K562 (cell line): Measurements from ENCODE around the gene RNF121. TPM values are rescaled to one million over a fixed set of nuclear protein-coding genes. Genes with fewer than 3 reads are reported as not detected.
A peak's percentile ranks its signal among the peaks of the same experiment; 100 is the strongest.

Experiments
- CHCHD3 ChIP-seq: fragments of 250-450 bp; sonication (Bioruptor Pico); IDR thresholded peaks from 2 replicates; pipeline ENCODE4 v2.1.2; 2022; ENCODE audit warnings: mild to moderate bottlenecking
- E2F5 ChIP-seq: sonication (generic); formaldehyde crosslinking; IDR thresholded peaks from 2 replicates; pipeline ENCODE4 v1.8.0; 2022; ENCODE audit warnings: mild to moderate bottlenecking, missing genetic modification reagents
- JUN ChIP-seq, 2 experiments: sonication (generic) in 1 of 2; formaldehyde crosslinking in 1 of 2; IDR thresholded peaks; 2 replicates each; pipeline versions ENCODE4 v1.6.1 to v1.8.0; 2012 to 2022; ENCODE audit warnings: borderline replicate concordance in 2 of 2, mild to moderate bottlenecking in 2 of 2, improper control_type of control experiment in 1 of 2, low read depth in 1 of 2, low read length in 1 of 2, missing genetic modification reagents in 1 of 2
- MBD2 ChIP-seq: sonication (generic); IDR thresholded peaks from 2 replicates; pipeline ENCODE4 v1.6.1; 2016; ENCODE audit warnings: low read depth, borderline replicate concordance
- NCOA2 ChIP-seq, 2 experiments: fragments of 450-650 bp; IDR thresholded peaks; 2 replicates each; pipeline ENCODE4 v1.6.1; 2018; ENCODE audit warnings: mild to moderate bottlenecking in 2 of 2, moderate library complexity in 1 of 2; ENCODE audit not compliant: partially characterized antibody in 2 of 2
- NFRKB ChIP-seq: fragments of 450-650 bp; IDR thresholded peaks from 2 replicates; pipeline ENCODE4 v1.6.1; 2016; ENCODE audit warnings: low read depth
- PBX2 ChIP-seq, 2 experiments: IDR thresholded peaks in 1 of 2; conservative IDR thresholded peaks in 1 of 2; 2 replicates each; pipeline ENCODE4 v1.6.1; 2016; ENCODE audit warnings: low read depth in 2 of 2, mild to moderate bottlenecking in 1 of 2, missing compliant biosample characterization in 1 of 2, missing genetic modification characterization in 1 of 2, moderate library complexity in 1 of 2
- PCBP1 ChIP-seq: fragments of 200-400 bp; formaldehyde crosslinking; IDR thresholded peaks from 2 replicates; pipeline ENCODE4 v1.6.1; 2018; ENCODE audit warnings: mild to moderate bottlenecking, low read depth, low read length; ENCODE audit not compliant: poor library complexity, severe bottlenecking
- PHF8 ChIP-seq: fragments of 200-600 bp; sonication (generic); IDR thresholded peaks from 2 replicates; pipeline ENCODE4 v1.6.1; 2012; ENCODE audit warnings: mixed run types, mild to moderate bottlenecking, inconsistent platforms, low read length, moderate library complexity, borderline replicate concordance
- PTRF ChIP-seq: fragments of 450-650 bp; IDR thresholded peaks from 2 replicates; pipeline ENCODE4 v1.6.1; 2016; ENCODE audit warnings: mild to moderate bottlenecking, missing genetic modification characterization, missing compliant biosample characterization
- TAF1 ChIP-seq: IDR thresholded peaks from 2 replicates; pipeline ENCODE4 v1.6.1; 2011; ENCODE audit warnings: mild to moderate bottlenecking, low read length, moderate library complexity; ENCODE audit not compliant: insufficient read depth, control insufficient read depth, severe bottlenecking; ENCODE audit errors: extremely low read depth
- VEZF1 ChIP-seq: fragments of 200-800 bp; sonication (Bioruptor generic); IDR thresholded peaks from 2 replicates; pipeline ENCODE4 v1.6.1; 2017; ENCODE audit warnings: missing genetic modification characterization, missing compliant biosample characterization
- YY1 ChIP-seq, 3 experiments: IDR thresholded peaks; 2 replicates each; pipeline ENCODE4 v1.6.1; 2011; ENCODE audit warnings: low read length in 2 of 3, mild to moderate bottlenecking in 2 of 3, moderate library complexity in 2 of 3, borderline replicate concordance in 1 of 3, control low read depth in 1 of 3, low read depth in 1 of 3; ENCODE audit not compliant: insufficient read depth in 3 of 3, insufficient replicate concordance in 2 of 3, control insufficient read depth in 1 of 3, insufficient read length in 1 of 3; ENCODE audit errors: extremely low read depth in 1 of 3
- ZNF592 ChIP-seq: fragments of 450-650 bp; IDR thresholded peaks from 2 replicates; pipeline ENCODE4 v1.6.1; 2017; ENCODE audit warnings: antibody characterized with exemption, mild to moderate bottlenecking
- polyA plus RNA-seq, 8 experiments: library from polyadenylated mRNA; depleted of rRNA in 4 of 8; stranded (reverse) in 5 of 8; unstranded in 3 of 8; fragments of >200 nt; fragmentation: Nextera tagmentation in 2 of 8; fragmentation: Illumina TruSeq in 1 of 8; extraction: Ambion mirVana in 2 of 8; extraction: Trizol in 1 of 8; gene quantifications; 2 replicates each; pipeline versions ENCODE4 v1.2.1 to v1.2.3, GENCODE V29; 2011 to 2014; ENCODE audit warnings: inconsistent platforms in 1 of 8, missing spikeins in 1 of 8
- total RNA-seq, 7 experiments: library from RNA; depleted of rRNA in 6 of 7; stranded (reverse); fragments of >200 nt in 6 of 7; fragmentation: Illumina TruSeq in 2 of 7; extraction: Trizol in 2 of 7; gene quantifications; 2 replicates each; pipeline versions ENCODE4 v1.2.1 to v1.2.3, GENCODE V29; 2011 to 2021; ENCODE audit warnings: low replicate concordance in 1 of 7

RNF121 gene
- total and polyA plus RNA-seq, 9 of the 15 experiments (the other 6 are each of a cell fraction or from before 2014, with no cell fraction given) = 8.0 to 63.4 (median 20.5) TPM

- no peak for TF ChIP-seq PCBP1
- peak; percentile 83 for TF ChIP-seq NFRKB
- 0 out of 2 replicates have a peak, but pooled peaks have one; percentile 9 for TF ChIP-seq MBD2
- peak; percentile 36; the same call in 1 of the 2 replicates for TF ChIP-seq JUN (IDR thresholded peaks at IDR 0.05; ENCODE audit: borderline replicate concordance, low read depth, low read length)
- TF ChIP-seq JUN (CRISPR knock-in tag; IDR thresholded peaks at IDR 0.05; ENCODE audit: borderline replicate concordance) = no peak
- TF ChIP-seq CHCHD3 (CRISPR knock-in tag) = 0 out of 2 replicates have a peak, but pooled peaks have one; percentile 12
- TF ChIP-seq PHF8 = peak; percentile 89; the same call in 1 of the 2 replicates
- no peak for TF ChIP-seq ZNF592
- TF ChIP-seq YY1 (IDR thresholded peaks at IDR 0.05; ENCODE audit: borderline replicate concordance in 1 of 3, control insufficient read depth in 1 of 3, extremely low read depth in 1 of 3, insufficient read depth in 3 of 3, insufficient read length in 1 of 3, insufficient replicate concordance in 2 of 3, low read depth in 1 of 3, low read length in 2 of 3) = peak; percentile 76 to 97 (median 90)
- peak; percentile 85 for TF ChIP-seq VEZF1 (CRISPR knock-in tag)
- no peak for TF ChIP-seq PTRF
- no peak for TF ChIP-seq E2F5 (CRISPR knock-in tag)
- TF ChIP-seq NCOA2 (IDR thresholded peaks at IDR 0.05; ENCODE audit: partially characterized antibody in 2 of 2) = peak in 1 of 2 experiments; percentile 100
- peak; percentile 87 for TF ChIP-seq TAF1
- no peak for TF ChIP-seq PBX2 (CRISPR knock-in tag; IDR thresholded peaks at IDR 0.05; ENCODE audit: low read depth)
- peak; percentile 16; the same call in 1 of the 2 replicates for TF ChIP-seq PBX2 (tag; conservative IDR thresholded peaks at IDR 0.05; ENCODE audit: low read depth)
These were observed at the start of gene RNF121 (continued) for GRCh38 chr11:71928737-71929443.
